Stomach (tissue), 4 donors: ENCODE data around the gene CDH18.

Experiments
- CTCF ChIP-seq, 7 experiments: fragments of 450-650 bp in 4 of 7; fragments of 200-600 bp in 3 of 7; sonication (generic) in 3 of 7; IDR thresholded peaks; one replicate each; pipeline ENCODE4 v1.5.1; 2016 to 2019; ENCODE audit warnings: antibody characterized with exemption in 7 of 7, control low read depth in 2 of 7, mild to moderate bottlenecking in 1 of 7
- POLR2A ChIP-seq, 4 donors: fragments of 450-650 bp; IDR thresholded peaks; one replicate each; pipeline ENCODE4 v1.6.1; 2016; ENCODE audit warnings: antibody characterized with exemption in 4 of 4, control low read depth in 2 of 4, mild to moderate bottlenecking in 1 of 4, moderate library complexity in 1 of 4
- POLR2AphosphoS5 ChIP-seq, 3 donors: sonication (generic); formaldehyde crosslinking; IDR thresholded peaks; one replicate each; pipeline ENCODE4 v1.6.1; 2016; ENCODE audit warnings: antibody characterized with exemption in 3 of 3

GRCh38 chr5:19745247-19745646, 242.8 kb downstream of the CDH18 start:
- TF ChIP-seq CTCF (IDR thresholded peaks at IDR 0.05): no peak
- no peak for TF ChIP-seq POLR2A (IDR thresholded peaks at IDR 0.05)
- TF ChIP-seq POLR2AphosphoS5 (IDR thresholded peaks at IDR 0.05): no peak
